CD1c-positive myeloid dendritic cell (primary cell): Measurements from ENCODE around the gene SIK1.
A peak's percentile ranks its signal among the peaks of the same experiment; 100 is the strongest.
"Not testable (repeated sequence)": the region's sequence is repeated elsewhere in the genome, so short reads cannot be mapped to it uniquely, and the experiment has no call there.

Experiments used
- DNase-seq: peaks from one replicate; pipeline ENCODE4 v3.0.0-alpha.2; 2016; ENCODE audit errors: extremely low spot score

Gene SIK1

GRCh38 chr21:43396788-43397438 lies 30.0 kb downstream of the SIK1 start:
- not testable (repeated sequence) for DNase-seq

GRCh38 chr21:43383351-43383750 lies 43.6 kb downstream of the SIK1 start:
- not testable (repeated sequence) for DNase-seq

- not testable (repeated sequence) for DNase-seq
These were observed 44.0 kb downstream of the SIK1 start for GRCh38 chr21:43382902-43383301.

GRCh38 chr21:43380852-43381533 lies 45.9 kb downstream of the SIK1 start:
- not testable (repeated sequence) for DNase-seq

- DNase-seq, result not testable (repeated sequence)
These were observed 46.6 kb downstream of the SIK1 start for GRCh38 chr21:43380337-43380736.

- not testable (repeated sequence) for DNase-seq
These were observed 47.3 kb downstream of the SIK1 start for GRCh38 chr21:43379626-43380122.

- no peak for DNase-seq
These were observed 50.5 kb downstream of the SIK1 start for GRCh38 chr21:43376478-43376882.

GRCh38 chr21:43375837-43376477 lies 51.0 kb downstream of the SIK1 start:
- no peak for DNase-seq

GRCh38 chr21:43375006-43375836 lies 51.7 kb downstream of the SIK1 start:
- no peak for DNase-seq

- DNase-seq, result no peak
These were observed 52.6 kb downstream of the SIK1 start for GRCh38 chr21:43374228-43374885.

GRCh38 chr21:43373362-43374227 lies 53.3 kb downstream of the SIK1 start:
- DNase-seq, result no peak

GRCh38 chr21:43372663-43373361 lies 54.1 kb downstream of the SIK1 start:
- no peak for DNase-seq

- no peak for DNase-seq
These were observed 55.1 kb downstream of the SIK1 start for GRCh38 chr21:43371786-43372185.

GRCh38 chr21:43370888-43371570 lies 55.9 kb downstream of the SIK1 start:
- no peak for DNase-seq

GRCh38 chr21:43370091-43370658 lies 56.8 kb downstream of the SIK1 start:
- no peak for DNase-seq

- DNase-seq, result no peak
These were observed 57.3 kb downstream of the SIK1 start for GRCh38 chr21:43369596-43370090.

GRCh38 chr21:43369124-43369523 lies 57.8 kb downstream of the SIK1 start:
- peak; percentile 64 for DNase-seq

- DNase-seq, result no peak
These were observed 58.2 kb downstream of the SIK1 start for GRCh38 chr21:43368685-43369084.

GRCh38 chr21:43367859-43368258 lies 59.1 kb downstream of the SIK1 start:
- DNase-seq, result no peak
